GM19372 (cell line): ENCODE results near the gene LDAH.

Experiments
- ATAC-seq: cut with Tn5 transposase; IDR thresholded peaks from one replicate; pipeline ENCODE4 v1.9.1; 2021; ENCODE audit warnings: mild to moderate bottlenecking, low read depth, moderate library complexity; ENCODE audit not compliant: unreplicated experiment

LDAH gene

DNA sequence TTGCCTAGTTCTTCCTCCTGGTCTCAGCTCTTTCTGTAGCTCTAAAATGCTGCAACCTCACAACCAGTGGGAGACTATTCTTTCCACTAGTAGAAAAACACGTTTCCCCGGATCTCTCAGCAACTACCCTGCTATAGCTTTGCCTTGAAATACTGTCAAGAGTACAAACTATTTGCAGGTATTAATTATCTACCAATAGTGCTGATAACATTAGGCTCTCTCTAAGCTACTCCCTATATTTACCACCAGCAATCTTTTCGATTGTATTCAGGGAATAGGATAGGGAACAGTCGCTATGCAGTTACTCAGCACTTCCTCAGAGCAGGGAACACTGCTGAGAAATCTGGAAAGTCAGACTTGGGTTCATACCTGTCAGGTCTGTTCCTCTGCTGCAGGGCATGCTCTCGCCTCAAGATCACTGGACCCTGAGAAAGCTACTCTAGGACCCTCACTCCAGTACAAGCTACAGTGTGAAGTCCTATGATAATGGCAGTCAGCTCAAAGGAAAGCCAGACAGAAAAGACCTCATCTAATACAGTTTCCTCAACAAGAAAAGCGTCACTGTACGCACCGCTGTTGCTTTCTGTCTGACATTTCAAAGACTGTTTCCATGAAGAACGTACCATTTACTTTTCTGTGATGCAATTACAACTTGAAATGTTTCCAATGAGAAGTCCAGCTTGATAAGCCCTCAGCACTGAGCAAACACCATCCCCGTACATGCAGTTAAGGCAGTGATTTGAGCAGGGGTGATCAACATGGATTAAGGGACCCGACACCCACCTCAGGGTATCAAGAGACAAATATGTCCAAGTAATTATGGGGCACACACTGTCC is 133.3 kb downstream of the LDAH start:
- no peak for ATAC-seq

- ATAC-seq: no peak
Measured at GRCh38 chr2:20687260-20687832, 135.6 kb downstream of the LDAH start.

- ATAC-seq: no peak
Measured at GRCh38 chr2:20684581-20685063, 138.3 kb downstream of the LDAH start.

GRCh38 chr2:20682167-20682920 is 140.6 kb downstream of the LDAH start:
- ATAC-seq: no peak

DNA sequence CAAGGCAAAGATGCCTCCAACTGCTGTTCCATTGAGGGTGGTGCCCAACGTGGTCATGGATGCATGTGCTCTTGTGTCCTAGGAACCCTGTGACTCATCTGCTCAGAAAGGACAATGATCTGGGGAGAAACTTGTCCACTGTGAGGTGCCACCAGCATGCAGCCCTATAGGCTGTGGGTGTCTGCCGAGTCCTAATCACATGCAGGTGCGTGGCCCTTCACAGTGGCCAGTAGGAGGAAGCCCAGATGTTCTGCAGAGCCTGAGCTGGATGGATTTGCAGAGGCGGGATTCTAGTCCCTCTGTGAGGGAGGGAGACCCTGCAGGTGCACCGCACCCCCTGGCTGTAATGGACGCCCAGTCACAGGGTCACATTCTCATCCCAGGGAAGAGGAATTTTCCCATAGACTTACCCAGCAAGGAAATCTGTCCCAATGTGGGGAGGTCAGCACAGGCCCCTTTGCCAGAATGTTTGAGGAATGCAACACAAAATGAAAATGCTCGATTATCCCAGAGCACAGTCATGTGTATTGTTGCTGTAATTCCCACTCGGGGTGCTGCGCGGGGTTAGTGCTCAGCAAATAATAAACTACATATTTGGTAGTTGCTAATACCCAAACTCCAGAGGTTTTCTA is 142.0 kb downstream of the LDAH start:
- ATAC-seq: no peak

DNA sequence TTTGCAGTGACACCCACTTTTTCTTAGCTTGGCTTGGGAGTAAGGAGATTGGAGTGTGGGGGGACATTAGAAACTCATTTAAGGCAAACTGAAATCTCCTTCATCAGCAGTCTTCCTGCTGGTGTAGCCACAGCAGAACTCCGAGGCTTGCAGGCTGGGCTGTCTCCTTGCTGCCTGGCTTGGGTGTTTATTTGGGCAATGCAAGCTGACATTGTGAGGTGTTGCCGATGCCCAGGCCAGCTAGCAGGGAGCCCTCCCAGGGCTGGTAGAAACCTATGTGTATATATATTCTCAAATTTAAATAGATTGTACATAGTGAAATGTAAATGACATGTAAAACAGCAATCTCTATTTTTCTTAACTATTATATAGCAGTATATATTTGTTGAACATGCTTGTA is 144.1 kb downstream of the LDAH start:
- ATAC-seq: no peak

GRCh38 chr2:20678086-20678395 is 144.9 kb downstream of the LDAH start:
- ATAC-seq: no peak

GRCh38 chr2:20677301-20678085 is 145.4 kb downstream of the LDAH start:
- ATAC-seq: peak; percentile 32

DNA sequence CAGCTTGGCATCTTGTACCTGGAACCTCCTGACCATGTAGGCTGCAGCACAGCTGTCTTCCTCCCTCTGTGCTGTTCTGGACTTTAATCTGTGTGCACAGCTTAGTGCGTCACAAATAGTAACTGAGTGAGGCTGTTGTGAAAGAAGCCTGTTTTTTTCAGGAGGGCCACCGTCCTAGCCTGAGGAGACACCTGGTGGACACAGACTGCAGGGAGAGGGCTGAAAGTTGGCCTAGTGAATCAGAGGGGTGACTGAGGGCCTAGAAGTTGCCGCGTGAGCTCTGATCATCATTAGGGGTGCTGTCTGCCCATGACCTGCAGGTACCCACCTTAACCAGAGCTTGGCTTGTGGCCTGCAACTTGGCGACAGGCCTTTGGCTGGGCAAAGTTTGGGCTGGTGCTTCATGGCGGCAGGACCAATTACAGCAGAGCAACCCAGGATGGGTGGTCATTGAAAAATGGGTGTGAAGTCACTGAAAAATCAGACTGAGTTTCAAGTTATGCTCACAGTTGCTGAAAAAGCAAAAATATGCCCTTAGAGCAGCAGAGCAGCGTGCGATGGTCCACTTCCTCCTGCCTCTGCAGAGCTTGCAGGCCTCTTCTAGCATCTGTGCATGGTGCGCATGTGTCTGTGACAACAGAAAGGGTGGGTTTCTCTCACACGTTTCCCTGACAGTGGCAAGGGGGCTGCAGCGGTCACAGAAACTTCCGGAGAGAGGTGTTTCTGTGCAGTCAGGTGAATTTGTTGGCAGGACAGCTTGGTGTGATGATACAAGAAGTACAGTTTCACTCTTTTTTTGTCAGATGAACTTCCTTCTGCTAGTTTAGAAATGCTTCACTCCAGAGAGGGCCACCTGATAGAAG is 146.3 kb downstream of the LDAH start:
- ATAC-seq: peak; percentile 43

GRCh38 chr2:20675701-20676352 is 147.1 kb downstream of the LDAH start:
- peak; percentile 64 for ATAC-seq

DNA sequence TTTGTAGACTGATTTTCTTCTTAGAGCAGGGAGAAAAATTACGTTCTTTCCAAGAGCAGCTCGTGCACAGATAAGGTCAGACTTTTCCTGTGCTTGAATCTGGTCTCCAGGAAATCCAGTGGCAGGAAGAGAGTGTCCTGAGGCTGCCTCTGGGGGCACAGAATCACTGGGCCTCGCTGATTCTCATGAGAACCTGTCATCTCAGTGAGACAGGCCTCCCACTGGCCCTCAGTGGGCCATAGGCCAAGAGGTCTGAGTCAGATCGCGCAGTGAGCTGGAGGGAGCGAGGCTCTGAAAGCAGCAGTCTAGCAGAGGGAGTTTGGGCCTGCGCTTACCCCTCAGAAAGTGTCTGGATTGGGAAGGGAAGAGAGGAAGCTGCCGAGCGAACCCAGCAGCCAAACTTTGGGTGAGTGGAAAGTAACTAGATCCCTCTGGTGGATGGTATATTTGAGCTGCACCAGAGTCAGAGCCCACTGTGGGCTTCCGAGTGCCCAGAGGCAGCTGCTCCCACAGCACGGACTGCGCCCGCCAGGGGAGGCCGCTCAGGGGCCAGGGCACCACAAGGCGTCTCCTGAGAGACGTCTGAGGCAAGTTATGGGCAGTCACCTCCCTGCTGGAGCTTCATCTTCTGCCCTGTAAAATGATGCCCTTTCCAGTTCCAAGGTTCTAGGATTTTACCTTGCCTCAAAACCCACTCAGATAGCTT is 147.8 kb downstream of the LDAH start:
- ATAC-seq: no peak

DNA sequence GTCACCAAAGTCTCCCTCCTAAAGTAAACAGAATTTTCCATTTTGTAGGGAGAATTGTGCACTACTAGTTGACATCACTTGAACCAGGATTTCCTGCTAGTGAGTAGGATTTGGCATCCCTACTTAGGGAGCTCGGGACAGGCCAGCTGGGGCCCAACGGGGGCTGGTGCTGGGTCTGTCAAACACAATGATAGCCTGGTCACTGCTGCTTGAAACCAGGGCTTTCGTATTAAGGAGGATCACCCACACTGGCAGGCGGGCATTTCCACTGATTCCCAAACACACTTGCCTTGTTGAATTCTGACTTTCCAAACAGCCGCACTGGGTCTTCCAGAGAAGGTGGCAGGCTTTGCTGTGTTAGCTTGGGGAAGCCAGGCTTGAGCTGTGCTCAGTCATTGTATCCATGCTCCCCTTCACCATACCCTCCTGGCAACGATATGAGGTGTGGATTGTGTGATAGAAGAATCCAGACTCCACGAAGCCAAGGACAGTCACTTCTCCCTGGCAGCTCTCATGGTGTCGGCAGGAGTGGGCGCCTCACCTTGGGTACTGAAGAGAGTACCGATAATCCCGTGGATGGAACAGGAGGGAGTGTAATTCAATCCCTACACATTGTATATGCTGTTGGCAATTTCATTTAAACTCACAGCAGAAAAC is 148.5 kb downstream of the LDAH start:
- no peak for ATAC-seq

DNA sequence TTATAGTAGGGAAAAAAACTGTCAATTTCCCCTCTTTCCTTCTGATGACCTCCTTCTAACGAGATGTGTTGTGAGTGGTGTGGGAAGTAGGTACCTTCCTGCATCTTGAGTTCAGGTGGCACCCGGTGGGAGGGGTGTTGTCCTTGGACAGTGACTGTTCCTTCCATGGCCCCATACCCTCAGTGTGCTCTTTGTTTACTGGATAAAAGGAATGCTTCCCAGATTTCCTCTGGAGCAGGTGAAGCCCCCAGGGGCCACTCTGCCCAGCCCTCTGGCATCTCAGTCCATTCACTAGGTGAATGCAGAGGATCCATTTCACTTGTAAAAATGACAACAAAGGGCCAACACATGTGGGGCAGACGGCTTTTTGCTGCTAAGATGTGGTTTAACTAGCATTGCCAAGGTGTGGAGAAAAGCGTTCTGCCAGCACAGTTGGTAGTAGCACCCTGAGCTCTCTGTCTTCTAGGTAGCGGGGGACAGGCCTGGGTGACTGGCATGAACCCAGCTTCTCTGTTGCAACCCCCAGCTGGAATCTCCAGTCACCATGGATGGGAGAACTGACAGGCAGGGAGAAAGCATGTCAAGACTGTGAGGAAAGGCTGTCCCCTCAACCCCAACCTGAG is 149.1 kb downstream of the LDAH start:
- no peak for ATAC-seq

- ATAC-seq: no peak
Measured at GRCh38 chr2:20672201-20672951, 150.5 kb downstream of the LDAH start.

- no peak for ATAC-seq
Measured at GRCh38 chr2:20671736-20672080, 151.2 kb downstream of the LDAH start.

DNA sequence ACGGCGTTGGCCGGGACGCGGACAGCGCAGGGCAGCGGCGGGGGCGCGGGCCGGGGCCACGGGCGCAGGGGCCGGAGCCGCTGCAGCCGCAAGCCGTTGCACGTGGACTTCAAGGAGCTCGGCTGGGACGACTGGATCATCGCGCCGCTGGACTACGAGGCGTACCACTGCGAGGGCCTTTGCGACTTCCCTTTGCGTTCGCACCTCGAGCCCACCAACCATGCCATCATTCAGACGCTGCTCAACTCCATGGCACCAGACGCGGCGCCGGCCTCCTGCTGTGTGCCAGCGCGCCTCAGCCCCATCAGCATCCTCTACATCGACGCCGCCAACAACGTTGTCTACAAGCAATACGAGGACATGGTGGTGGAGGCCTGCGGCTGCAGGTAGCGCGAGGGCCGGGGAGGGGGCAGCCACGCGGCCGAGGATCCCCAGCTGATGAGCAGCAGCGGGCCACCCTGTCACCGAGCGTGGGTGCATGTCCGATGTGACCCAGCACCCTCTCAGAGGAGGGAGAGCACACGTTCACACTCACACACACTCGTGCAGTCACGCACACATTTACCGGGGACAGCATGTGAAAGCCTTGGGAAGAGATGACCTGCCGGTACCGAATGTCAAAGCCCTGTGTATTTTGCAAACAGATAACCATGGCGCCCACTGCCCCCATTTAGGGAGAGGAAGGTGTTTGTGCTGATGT is 151.7 kb downstream of the LDAH start:
- ATAC-seq: no peak
